ENCODE results near the gene APOBEC3C. TPM values are rescaled to one million over a fixed set of nuclear protein-coding genes. Genes with fewer than 3 reads are reported as not detected.

Gene APOBEC3C
- total RNA-seq, 2 experiments from 2014 or later: 13.9 to 14.8 TPM

DNA sequence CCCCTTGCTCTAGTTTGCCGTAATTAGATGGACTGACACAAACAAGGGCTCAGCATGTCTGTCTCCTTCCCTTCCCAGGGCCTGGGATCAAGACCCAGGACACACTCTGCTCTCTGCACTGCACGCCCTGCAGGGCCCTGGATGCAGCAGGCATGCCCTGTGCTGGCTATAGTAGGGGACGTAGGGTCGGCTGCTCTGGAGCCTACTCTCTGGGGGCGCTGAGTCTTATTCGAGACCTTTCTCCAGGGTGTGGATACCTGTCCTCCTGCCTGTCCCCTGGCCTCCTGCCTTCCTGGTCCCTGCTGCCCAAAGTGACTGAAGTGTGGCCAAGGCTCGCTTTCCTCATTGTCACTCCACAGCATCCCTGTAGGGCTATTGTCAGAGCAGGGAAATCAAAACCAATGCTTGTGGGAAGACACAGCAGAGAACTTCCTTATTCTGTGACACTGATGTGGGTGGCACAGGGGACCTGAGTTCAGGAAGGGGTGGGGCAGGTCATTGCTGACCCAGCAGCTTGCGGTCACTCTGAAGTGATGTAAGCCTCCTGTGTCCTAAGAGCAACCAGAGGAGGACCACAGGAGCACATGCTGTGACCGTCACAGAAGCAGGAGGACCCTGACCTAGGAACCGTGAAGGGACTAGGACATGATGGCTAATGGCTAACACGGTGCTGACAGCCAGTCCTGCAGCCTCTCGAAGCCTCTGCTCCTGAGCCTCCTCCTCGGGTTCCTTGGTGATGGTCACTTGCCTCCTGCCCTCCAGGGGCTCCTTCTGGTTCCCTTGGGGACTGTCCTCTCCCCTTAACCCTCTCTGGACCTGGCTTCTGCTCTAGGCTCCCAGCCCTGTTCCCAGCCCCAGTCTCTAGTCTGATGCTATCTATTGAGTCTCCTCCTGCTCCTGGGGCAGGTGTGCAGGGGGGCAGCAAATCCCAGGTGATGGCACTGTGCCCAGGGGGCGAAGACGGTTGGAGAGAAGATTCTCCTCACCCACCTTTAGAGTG, 46.3 kb upstream of the APOBEC3C start:
- ChIA-PET POLR2A (no interaction called here), CTCF (no interaction called here)
- H3K27ac Mint-ChIP-seq: no peak overlapping the region
- peaks cover 31% of the 10 kb centered on the region for H3K4me1 ChIP-seq (ENCODE audit: insufficient read depth, low read length)
- H3K4me3 ChIP-seq (ENCODE audit: low read length): no peak overlapping the region
- peaks cover 18% of the 10 kb centered on the region for H3K27me3 Mint-ChIP-seq
- H3K27me3 ChIP-seq (ENCODE audit: control insufficient read depth in 1 of 2, insufficient read depth in 2 of 2, low read length in 2 of 2): no peaks in the 10 kb centered on the region
- H3K36me3 ChIP-seq (ENCODE audit: insufficient read depth, low read length): no peaks in the 10 kb centered on the region
- DNase-seq (peak in 3 of 14 experiments; percentile 34 to 81 (median 66)), ATAC-seq (ENCODE audit: poor library complexity) (no peak)
- H3K27ac ChIP-seq (ENCODE audit: low read depth in 1 of 2, low read length in 2 of 2): no peak overlapping the region
- no peak overlapping the region for H3K4me3 Mint-ChIP-seq
- H3K36me3 Mint-ChIP-seq (ENCODE audit: low read depth): no peaks in the 10 kb centered on the region
- intact Hi-C loops (cut with DNase I, micrococcal nuclease): no loop called here
- H3K9me3 ChIP-seq (ENCODE audit: control insufficient read depth in 1 of 2, insufficient read depth in 1 of 2, low read length in 2 of 2): no peaks in the 10 kb centered on the region
- H3K9me3 Mint-ChIP-seq: no peaks in the 10 kb centered on the region
- TF ChIP-seq, protein P1, sequence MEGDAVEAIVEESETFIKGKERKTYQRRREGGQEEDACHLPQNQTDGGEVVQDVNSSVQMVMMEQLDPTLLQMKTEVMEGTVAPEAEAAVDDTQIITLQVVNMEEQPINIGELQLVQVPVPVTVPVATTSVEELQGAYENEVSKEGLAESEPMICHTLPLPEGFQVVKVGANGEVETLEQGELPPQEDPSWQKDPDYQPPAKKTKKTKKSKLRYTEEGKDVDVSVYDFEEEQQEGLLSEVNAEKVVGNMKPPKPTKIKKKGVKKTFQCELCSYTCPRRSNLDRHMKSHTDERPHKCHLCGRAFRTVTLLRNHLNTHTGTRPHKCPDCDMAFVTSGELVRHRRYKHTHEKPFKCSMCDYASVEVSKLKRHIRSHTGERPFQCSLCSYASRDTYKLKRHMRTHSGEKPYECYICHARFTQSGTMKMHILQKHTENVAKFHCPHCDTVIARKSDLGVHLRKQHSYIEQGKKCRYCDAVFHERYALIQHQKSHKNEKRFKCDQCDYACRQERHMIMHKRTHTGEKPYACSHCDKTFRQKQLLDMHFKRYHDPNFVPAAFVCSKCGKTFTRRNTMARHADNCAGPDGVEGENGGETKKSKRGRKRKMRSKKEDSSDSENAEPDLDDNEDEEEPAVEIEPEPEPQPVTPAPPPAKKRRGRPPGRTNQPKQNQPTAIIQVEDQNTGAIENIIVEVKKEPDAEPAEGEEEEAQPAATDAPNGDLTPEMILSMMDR (IDR thresholded peaks at IDR 0.05): no peak
- H3K4me1 Mint-ChIP-seq (ENCODE audit: low read depth): no peaks in the 10 kb centered on the region

DNA sequence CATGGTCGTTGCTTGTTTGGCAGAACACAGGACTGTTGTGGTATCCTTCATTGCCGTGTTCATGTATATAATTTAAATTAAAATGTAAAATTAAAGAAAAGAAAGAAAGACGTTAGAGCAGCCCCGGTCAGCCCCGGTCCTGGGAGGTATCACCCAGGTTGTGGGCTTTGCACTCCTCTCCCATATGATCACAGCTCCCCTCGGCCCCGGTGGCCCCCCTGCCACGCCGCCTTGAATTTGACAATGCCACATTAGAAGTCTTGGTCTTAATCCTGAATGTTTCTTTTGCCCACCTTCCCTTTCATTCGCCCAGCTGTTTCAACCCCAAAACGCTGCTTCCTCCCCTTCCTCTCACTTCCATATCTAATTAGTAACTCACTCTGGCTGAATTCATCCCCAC, 45.3 kb upstream of the APOBEC3C start:
- DNase-seq (no peak), ATAC-seq (ENCODE audit: poor library complexity) (no peak)
- Mint-ChIP-seq H3K4me3 (no peak overlapping the region), H3K9me3 (no peaks in the 10 kb centered on the region), H3K4me1 (ENCODE audit: low read depth) (peaks cover 4% of the 10 kb centered on the region), H3K36me3 (ENCODE audit: low read depth) (no peaks in the 10 kb centered on the region), H3K27ac (no peak overlapping the region), H3K27me3 (peaks cover 24% of the 10 kb centered on the region)
- CTCF ChIA-PET: no interaction called here
- Histone ChIP-seq H3K27me3 (ENCODE audit: control insufficient read depth in 1 of 2, insufficient read depth in 2 of 2, low read length in 2 of 2) (no peaks in the 10 kb centered on the region), H3K36me3 (ENCODE audit: insufficient read depth, low read length) (no peaks in the 10 kb centered on the region), H3K4me1 (ENCODE audit: insufficient read depth, low read length) (peaks cover 40% of the 10 kb centered on the region), H3K4me3 (ENCODE audit: low read length) (no peak overlapping the region), H3K27ac (ENCODE audit: low read depth in 1 of 2, low read length in 2 of 2) (no peak overlapping the region), H3K9me3 (ENCODE audit: control insufficient read depth in 1 of 2, insufficient read depth in 1 of 2, low read length in 2 of 2) (no peaks in the 10 kb centered on the region)
- intact Hi-C loops (cut with DNase I, micrococcal nuclease): no loop called here
- POLR2A ChIA-PET: no interaction called here
- TF ChIP-seq, protein P1 (IDR thresholded peaks at IDR 0.05): no peak

DNA sequence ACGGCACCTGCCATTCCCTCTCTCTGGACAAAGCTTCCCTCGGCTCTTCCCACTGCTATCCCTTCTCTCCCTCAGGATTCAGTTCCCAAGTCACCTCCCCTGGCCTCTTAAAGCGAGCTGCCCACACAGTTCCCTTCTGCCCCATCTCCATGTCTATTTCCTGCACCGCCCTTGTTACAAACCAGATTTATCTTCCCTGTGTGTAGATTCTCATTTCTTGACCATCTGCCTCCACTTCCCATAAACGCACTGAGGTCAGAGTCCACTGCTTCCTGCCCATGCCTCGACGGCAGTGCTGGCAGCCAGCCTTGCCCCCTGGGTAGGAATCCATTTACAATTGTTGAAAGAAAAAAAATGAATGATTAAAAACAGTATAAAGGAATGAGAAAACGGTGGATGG, 43.5 kb upstream of the APOBEC3C start:
- Mint-ChIP-seq H3K4me1 (ENCODE audit: low read depth) (peaks cover 4% of the 10 kb centered on the region), H3K27ac (no peak overlapping the region), H3K36me3 (ENCODE audit: low read depth) (no peaks in the 10 kb centered on the region), H3K4me3 (no peak overlapping the region), H3K27me3 (peaks cover 24% of the 10 kb centered on the region), H3K9me3 (no peaks in the 10 kb centered on the region)
- TF ChIP-seq, protein P1 (IDR thresholded peaks at IDR 0.05): no peak
- peaks cover 34% of the 10 kb centered on the region for H3K4me1 ChIP-seq (ENCODE audit: insufficient read depth, low read length)
- CTCF ChIA-PET: no interaction called here
- H3K36me3 ChIP-seq (ENCODE audit: insufficient read depth, low read length): no peaks in the 10 kb centered on the region
- no peak for DNase-seq
- H3K27ac ChIP-seq (ENCODE audit: low read depth in 1 of 2, low read length in 2 of 2): no peak overlapping the region
- no peaks in the 10 kb centered on the region for H3K9me3 ChIP-seq (ENCODE audit: control insufficient read depth in 1 of 2, insufficient read depth in 1 of 2, low read length in 2 of 2)
- H3K27me3 ChIP-seq (ENCODE audit: control insufficient read depth in 1 of 2, insufficient read depth in 2 of 2, low read length in 2 of 2): no peaks in the 10 kb centered on the region
- POLR2A ChIA-PET: no interaction called here
- H3K4me3 ChIP-seq (ENCODE audit: low read length): no peak overlapping the region
- ATAC-seq (ENCODE audit: poor library complexity): no peak
- intact Hi-C loops (cut with DNase I, micrococcal nuclease): no loop called here
